Measurements from ENCODE around the gene AGTR1.
"Not testable (repeated sequence)": the region's sequence is repeated elsewhere in the genome, so short reads cannot be mapped to it uniquely, and the experiment has no call there.

AGTR1 gene

DNA sequence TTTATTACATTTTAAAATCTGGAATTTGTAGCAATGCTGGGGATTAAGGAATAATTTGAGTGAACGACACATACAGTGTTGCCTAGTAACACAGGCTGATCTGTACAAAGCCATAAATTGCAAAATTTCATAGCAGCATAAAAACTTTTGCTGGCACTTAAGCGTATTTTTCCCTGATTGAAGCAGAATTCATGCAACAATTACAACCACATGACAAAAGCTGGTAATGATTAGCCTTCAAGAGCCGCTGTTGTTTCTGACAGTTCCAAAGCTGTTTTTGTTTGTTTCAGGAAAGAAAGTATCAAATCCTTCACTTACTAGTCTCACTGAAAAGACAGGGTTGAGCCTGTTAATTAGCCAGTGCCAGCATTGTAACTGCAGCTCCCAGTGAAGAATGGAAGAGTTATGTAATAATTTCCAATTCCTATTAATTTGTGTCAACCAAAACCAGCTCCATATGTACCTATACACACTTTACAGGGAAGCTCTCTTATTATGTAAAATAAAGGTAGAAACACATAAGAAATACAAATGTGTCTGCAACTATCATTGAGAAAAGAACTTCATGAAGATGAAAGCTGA lies 60.7 kb downstream of the AGTR1 start:
- no peak for DNase-seq (ENCODE audit: low read depth)

DNA sequence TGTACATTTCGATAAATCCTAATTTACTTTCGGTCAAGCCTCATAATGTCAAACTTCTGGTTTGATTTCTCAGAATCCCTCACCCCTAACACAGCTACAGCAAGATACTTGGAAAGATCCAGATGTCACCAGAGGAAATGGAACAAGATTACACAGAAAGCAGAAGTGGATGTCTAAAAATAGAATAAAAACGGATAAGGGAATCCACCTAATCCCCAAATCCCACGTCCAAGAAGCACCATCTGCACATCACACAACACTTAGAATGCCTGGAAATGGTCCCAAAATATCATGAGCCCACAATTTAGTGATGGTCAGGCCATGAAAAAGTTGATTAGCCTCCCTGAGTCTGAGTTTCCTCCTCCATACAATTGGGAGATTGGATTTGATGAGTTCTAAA lies 61.7 kb downstream of the AGTR1 start:
- DNase-seq (ENCODE audit: low read depth) = no peak

DNA sequence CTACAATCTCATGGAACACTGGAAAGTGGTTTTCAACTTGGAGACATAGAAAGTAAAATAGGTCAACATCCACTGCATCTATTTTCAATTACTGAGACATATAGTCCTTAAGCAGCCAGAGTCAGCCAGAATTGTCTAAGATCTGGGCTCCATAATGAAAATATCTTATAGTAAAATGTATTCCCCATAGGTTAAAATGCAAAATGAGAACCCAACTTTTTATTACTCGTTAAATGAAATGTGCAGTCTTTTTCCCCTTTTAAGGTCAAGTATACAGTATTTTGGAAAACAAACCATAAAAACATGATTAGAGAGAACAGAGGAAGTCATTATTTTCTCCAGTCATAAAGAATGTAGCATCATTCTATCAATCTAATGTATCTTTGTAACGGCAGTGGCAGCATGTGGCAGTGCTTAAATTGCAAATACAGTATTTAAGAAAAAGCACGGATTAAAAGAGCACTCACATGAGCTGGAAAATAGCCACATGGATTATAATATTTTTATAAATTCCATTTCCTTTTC lies 65.5 kb downstream of the AGTR1 start:
- no peak for DNase-seq (ENCODE audit: low read depth)

DNA sequence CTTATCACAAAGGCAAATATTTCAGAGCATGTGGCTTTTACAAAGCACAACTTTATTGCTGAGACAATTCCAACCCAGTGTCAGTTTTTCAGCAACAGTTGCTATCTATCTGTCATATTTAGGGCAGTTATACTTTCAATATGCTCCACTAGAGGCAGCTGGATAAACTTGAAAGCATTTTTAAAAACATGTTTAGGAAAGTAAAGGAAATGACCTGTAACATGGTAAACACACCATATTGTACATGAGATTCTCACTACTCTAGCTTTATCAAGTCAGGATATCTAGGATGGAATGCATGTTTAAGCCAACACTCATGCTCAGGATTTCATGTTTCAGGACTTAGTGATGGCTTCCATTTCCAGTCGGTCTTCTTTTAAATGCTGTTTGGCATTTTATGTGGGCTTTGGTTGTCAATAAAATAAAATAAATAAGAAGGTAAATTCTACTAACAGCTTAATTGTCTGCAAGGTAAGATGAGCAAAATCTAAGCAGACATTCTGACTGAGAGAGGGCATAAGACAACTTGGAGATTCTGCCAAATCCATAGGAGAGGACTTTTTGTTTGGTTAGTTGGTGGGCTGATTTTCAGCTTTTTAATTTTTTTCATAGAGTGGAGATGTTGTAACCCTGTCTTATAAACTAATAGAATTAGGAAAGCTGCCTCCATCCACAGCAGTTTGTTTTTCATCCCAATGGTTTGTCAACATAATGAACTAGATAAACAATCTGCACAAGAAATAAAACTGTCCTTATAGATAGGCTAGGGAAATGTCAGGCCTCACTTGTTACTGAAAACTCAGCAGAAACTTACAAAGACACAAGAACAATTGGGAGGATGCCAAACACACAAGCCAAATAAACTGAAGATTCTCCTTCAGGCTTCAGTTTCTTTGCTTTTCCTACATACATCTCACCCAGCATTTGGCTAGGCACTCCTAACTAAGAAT lies 66.6 kb downstream of the AGTR1 start:
- DNase-seq (ENCODE audit: low read depth) = no peak

DNA sequence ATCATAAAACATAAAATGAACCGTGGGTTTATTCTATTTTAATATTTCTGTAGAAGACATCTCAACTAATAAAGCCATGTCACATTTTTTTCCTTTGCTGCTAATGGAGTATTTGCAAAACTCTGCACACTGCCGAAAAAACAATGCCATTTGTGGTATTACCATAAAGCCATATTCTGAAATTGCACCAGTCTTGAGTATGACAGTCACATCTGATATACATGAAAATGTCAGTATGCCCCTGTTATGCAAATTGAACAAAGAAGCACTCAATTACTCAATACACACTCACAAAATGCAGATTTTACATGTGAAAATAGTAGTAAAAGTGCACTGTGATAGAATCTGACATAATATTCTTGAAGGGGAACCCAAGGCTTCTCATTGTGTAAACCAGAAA lies 74.7 kb downstream of the AGTR1 start:
- DNase-seq (ENCODE audit: low read depth) = no peak

DNA sequence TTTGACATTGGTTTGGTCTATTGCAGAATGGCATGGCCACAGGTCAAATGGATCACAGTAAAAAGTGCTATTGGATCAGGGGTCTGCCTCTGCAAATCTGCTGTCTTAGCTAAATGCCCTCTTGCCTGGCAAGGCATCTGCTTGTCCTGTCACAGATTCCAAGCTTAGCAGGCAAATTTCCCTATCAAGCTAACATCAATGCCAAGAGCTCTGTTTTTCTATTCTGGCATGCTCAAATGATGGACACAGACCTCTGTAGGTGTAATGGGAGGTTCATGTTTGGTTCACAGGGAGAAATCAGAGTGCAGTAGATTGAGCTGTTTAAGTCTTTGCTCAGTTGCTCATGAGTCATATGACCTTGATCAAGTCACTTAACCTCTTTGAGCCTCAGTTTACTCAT lies 75.1 kb downstream of the AGTR1 start:
- DNase-seq (ENCODE audit: low read depth) = no peak

DNA sequence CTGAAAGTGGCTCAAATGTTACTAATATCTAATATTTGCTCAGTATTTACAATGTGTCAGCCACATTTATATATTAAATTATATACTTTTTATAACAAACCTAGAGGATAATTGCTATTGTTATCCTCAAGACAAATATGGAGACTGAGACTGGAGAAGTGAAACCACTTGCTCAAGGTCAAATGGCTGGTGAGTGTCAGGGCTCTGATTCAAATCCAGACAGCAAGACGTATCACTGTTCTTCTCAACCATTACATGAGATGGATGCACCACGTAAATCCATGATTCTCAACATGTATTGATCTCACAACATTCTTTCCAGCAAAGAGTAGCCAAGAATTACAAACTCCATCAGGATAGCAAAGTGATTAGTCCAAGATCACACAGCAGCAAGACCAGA lies 76.1 kb downstream of the AGTR1 start:
- DNase-seq (ENCODE audit: low read depth) = no peak

DNA sequence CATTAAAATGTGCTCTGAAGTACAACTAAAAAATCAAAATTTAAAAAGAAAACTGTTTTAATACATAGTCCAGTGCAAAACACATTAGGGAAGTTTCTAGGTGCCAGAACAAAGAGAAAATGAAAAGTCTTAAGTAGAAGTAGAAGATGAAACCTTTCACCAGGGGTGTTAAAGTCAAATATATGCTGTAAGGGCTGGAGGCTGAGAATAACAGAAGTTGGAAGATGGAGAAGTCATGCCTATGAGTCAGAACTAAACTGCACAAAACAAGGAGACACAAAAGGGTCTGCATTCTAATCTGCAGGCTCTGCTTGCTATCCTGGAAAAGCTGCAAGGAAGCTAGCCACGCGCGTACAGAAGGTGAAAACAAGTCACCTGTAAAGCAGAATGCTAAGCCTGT lies 81.2 kb downstream of the AGTR1 start:
- DNase-seq (ENCODE audit: low read depth) = no peak

DNA sequence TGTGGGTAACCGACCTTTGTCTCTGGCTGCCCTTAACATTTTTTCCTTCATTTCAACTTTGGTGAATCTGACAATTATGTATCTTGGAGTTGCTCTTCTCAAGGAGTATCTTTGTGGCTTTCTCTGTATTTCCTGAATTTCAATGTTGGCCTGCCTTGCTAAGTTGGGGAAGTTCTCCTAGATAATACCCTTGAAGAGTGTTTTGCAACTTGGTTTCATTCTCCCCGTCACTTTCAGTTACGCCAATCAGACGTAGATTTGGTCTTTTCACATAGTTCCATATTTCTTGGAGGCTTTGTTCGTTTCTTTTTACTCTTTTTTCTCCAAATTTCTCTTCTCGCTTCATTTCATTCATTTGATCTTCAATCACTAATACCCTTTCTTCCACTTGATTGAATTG lies 87.3 kb downstream of the AGTR1 start:
- not testable (repeated sequence) for DNase-seq (ENCODE audit: low read depth)

DNA sequence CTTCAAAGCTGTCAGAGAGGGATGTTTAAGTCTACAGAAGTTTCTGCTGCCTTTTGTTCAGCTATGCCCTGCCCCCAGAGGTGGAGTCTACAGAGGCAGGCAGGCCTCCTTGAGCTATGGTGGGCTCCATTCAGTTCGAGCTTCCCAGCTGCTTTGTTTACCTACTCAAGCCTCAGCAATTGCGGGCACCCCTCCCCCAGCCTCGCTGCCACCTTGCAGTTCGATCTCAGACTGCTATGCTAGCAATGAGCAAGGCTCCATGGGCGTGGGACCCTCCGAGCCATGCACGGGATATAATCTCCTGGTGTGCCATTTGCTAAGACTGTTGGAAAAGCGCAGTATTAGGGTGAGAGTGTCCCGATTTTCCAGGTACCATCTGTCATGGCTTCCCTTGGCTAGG lies 88.5 kb downstream of the AGTR1 start:
- DNase-seq (ENCODE audit: low read depth) = not testable (repeated sequence)

DNA sequence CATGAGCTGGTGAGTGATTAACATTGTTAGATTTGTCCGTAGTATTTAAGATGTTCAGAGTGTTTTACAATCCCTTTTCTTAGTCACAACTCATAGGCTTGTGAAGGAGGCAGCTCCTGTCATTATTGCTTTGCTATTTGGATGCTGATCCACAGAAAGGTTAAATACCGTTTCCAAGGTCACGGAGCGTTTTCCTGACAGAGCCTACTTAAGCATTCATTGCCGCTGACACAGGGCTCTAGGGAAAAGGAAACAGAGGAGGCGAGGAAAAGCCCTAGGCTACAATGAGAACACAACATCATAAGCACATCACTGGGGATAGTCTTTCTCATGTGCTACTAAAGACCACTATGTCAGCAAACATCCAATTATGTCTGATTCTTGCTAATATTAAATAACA lies 91.4 kb downstream of the AGTR1 start:
- DNase-seq (ENCODE audit: low read depth) = no peak

DNA sequence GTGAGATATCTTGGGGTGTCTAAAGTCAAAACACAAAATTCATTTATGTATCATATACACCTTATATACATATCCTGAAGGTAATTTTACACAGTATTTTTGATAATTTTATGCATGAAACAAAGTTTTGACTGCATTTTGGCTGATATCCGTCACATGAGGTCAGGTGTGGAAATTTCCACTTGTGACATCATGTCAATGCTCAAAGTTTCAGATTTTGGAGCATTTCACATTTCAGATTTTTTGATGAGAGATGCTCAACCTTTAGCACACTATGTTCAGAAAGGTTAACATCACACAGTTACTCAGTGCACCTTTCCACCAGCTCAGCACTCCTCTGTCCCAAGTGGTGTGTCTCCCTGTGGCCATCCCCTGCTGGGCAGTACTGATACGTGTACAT lies 92.2 kb downstream of the AGTR1 start:
- DNase-seq (ENCODE audit: low read depth) = no peak

DNA sequence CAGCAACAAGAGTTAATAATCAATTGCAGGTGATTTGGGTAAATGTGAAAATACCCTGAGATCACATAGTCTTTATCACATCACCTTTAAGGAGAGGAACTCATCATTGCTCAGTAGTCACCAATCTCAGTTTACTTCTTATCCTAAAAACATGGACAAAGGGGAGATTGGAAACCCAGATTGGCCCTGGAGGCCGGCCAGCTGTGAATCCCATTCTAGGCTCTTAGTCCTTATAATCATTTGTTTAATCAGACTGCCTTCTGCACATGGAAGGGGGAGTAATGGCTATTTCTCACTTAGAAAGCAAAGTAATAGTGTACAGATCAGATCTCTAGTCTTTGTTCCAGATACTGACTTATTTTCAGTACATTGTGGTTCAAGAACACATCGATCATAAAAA lies 92.7 kb downstream of the AGTR1 start:
- DNase-seq (ENCODE audit: low read depth) = no peak

DNA sequence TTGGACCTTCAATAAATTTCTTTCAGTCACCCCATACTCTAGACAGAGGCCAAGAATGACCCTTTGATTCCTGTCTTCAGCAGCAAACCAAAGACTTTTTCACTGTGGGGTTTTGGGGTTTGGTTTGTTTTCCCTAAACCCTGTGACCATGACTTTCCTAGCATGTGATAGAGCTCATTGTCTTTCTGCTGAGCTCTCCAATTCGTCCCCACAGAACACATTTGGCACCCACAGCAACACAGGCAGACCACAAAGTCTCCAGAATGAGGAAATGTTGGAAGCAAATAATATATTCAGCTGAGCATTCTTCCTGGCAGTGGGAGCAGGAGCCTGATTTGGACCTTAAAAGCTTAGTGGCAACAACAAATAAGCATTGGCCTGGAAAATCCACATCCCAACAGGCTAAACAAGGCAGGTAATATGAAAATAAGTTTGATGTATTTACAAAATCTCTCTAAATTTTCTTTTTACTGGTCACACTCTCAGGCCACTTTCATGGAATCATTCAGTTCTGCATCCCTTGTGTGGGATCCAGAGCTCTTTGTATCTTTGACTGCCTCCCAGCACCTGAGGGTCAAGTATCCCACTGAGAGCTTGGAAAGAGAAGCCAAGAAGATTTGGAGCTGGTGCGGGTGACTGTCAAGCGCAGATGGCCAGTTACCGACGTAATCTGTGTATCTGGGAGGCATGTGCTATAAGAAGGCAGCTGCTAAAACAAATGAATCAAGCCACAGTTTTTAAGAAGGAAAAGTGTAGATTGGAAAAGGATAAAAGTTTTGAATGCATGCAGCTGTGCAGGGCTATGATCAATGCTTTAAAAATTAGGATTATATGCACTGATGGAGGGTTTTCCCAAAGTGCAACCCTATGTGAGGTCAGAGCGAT lies 93.4 kb downstream of the AGTR1 start:
- DNase-seq (ENCODE audit: low read depth) = no peak

DNA sequence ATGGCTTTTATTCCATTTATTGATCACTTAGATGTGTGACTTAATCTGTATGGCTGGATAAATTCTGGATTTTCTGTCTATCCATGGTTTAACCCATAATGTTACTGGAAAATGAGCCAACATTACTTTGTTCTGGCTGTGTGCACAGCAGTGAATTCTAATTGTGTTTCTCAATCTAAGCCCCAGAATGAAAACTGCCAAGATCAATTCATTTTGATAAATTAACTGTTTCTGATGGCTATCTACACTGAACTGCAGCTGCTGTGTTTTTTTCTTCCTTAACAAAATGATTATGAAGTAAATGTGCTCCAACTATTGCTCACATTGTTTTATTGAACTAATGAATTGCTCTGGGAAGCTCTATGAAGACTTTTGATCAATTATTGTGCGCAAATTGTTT lies 94.2 kb downstream of the AGTR1 start:
- no peak for DNase-seq (ENCODE audit: low read depth)

DNA sequence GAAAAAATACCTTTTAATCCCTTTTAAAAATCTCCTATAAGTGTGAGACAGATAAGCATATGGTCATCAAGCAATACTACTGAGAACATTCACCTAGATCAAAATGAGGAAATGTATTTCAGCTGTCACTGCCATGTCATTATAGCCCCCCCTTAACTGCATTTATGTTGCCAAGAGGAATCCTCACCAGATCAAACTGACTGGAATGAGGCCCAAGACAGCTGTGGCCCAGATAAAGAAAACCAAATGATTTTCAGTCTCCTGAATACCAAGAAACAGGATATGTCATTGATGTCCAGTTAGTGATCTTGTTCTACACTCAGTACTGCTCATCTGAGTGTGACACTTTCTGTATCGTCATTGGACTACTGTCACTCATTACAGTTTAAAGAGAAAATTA lies 94.8 kb downstream of the AGTR1 start:
- DNase-seq (ENCODE audit: low read depth) = no peak
